ENCODE measurements around the gene NOC2L.
"Not testable (repeated sequence)": the region's sequence is repeated elsewhere in the genome, so short reads cannot be mapped to it uniquely, and the experiment has no call there.

The NOC2L gene

GRCh38 chr1:992362-992761 lies 33.3 kb upstream of the NOC2L start:
- TF ChIP-seq CTCF (IDR thresholded peaks at IDR 0.05; ENCODE audit: low read depth, low read length, missing control alignments): no peak
- no peak overlapping the region for H3K4me3 ChIP-seq (ENCODE audit: low read depth, low read length)
- no peak for DNase-seq (ENCODE audit: low read depth)

DNA sequence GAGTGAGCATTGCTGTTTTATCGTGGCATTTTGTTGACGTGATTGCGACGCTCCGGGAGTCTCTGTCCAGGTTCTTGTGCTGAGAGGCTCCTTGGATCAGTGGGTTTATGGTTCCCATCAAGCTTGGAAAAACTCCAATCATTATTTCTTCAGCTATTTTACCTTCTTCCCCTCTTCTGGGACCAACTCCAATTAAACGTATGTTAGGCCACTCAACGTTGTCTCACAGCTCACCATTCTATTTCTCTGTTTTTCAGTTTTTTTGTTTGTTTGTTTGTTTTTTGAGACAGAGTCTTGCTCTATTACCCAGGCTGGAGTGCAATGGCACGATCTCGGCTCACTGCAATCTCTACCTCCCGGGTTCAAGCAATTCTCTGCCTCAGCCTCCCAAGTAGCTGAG lies 32.8 kb upstream of the NOC2L start:
- H3K4me3 ChIP-seq (ENCODE audit: low read depth, low read length): no peak overlapping the region
- no peak for DNase-seq (ENCODE audit: low read depth)
- no peak for TF ChIP-seq CTCF (IDR thresholded peaks at IDR 0.05; ENCODE audit: low read depth, low read length, missing control alignments)

GRCh38 chr1:991275-991674 lies 32.2 kb upstream of the NOC2L start:
- H3K4me3 ChIP-seq (ENCODE audit: low read depth, low read length); DNase-seq (ENCODE audit: low read depth): not testable (repeated sequence)

DNA sequence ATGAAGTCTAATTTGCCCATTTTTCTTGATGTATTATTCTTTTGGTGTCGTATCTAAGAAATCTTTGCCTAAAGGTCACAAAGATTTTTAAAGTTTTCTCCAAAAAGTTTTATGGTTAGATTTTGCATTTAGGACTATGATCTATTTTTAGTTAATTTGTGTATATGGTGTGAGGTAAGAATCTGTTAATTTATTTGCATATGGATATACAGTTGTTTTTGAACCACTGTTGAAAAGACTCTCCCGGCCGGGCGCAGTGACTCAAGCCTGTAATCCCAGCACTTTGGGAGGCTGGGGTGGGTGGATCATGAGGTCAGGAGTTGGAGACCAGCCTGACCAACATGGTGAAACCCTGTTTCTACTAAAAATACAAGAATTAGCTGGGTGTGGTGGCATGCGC lies 29.0 kb upstream of the NOC2L start:
- H3K4me3 ChIP-seq (ENCODE audit: low read depth, low read length); DNase-seq (ENCODE audit: low read depth): not testable (repeated sequence)

GRCh38 chr1:985126-985525 lies 26.1 kb upstream of the NOC2L start:
- TF ChIP-seq CTCF (IDR thresholded peaks at IDR 0.05; ENCODE audit: low read depth, low read length, missing control alignments): no peak
- DNase-seq (ENCODE audit: low read depth): no peak
- H3K4me3 ChIP-seq (ENCODE audit: low read depth, low read length): no peak overlapping the region

GRCh38 chr1:984476-984814 lies 25.4 kb upstream of the NOC2L start:
- no peak overlapping the region for H3K4me3 ChIP-seq (ENCODE audit: low read depth, low read length)
- TF ChIP-seq CTCF (IDR thresholded peaks at IDR 0.05; ENCODE audit: low read depth, low read length, missing control alignments): no peak
- DNase-seq (ENCODE audit: low read depth): no peak

DNA sequence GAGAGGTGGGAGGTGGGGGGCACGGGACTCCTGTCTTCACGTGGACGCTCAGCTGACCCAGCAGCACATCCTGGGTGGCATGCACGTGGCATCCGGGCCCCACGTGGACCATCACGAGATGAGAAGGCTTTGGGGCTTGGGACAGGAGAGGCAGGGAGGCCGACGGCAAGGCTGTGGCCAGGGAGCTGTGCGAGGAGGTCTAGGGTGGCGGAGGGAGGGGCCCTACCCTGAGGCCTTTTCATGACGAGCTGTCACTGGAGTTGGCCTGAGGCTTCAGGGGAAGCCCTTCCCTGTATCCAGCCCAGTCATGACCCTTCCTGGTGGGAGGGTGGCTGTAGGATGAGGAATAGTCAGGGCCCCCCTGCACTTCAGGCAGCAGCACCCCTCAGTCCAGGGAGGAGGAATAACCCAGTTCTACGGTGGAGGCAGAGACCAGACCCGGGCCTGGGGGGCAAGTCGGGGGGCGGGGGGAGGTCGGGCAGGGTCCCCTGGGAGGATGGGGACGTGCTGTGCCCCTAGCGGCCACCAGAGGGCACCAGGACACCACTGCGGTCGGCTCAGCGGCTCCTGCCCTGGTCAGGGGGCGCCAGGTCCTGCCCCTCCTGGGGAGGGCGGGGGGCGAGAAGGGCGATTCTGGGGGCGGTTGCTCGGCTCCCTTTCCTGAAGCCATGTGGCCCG lies 24.9 kb upstream of the NOC2L start:
- no peak overlapping the region for H3K4me3 ChIP-seq (ENCODE audit: low read depth, low read length)
- TF ChIP-seq CTCF (IDR thresholded peaks at IDR 0.05; ENCODE audit: low read depth, low read length, missing control alignments): peak; percentile 86
- DNase-seq (ENCODE audit: low read depth): no peak

DNA sequence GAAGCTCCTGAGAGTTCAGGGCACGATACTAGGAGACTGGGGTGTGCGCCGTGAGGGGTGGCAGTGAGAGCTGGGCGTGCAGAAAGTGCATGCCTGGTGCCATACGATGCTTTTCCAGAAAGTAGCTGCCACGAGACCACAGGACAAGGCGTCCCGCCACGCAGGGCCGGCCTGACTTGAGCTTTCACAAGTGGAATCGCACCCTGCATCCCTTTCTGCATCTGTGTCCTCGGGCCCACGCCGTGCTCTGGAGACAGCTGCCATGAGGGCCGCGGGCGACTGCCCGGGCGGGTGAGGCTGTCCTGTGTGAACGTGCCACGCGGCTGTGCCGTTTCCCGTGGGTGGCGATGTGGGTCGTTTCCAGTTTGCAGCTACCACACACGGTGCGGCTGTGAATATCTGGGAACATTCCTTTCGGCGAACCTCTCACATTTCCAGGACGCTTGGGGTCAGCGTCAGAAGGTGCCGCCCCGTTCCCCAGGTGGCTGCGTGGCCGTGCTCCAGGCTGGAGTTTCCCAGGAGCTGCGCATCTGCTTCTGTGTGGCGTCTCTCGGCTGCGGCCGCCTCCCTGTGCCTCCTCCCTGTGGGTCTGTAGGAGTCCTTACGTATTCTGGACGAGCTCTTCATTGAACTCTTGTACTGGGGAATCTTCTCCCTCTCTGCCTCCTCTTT lies 23.8 kb upstream of the NOC2L start:
- H3K4me3 ChIP-seq (ENCODE audit: low read depth, low read length): no peak overlapping the region
- TF ChIP-seq CTCF (IDR thresholded peaks at IDR 0.05; ENCODE audit: low read depth, low read length, missing control alignments): no peak
- DNase-seq (ENCODE audit: low read depth): no peak
